CD1c-positive myeloid dendritic cell (primary cell): ENCODE results near the gene COL4A2.
"Not testable (repeated sequence)": the region's sequence is repeated elsewhere in the genome, so short reads cannot be mapped to it uniquely, and the experiment has no call there.

ENCODE experiments used
- DNase-seq: peaks from one replicate; pipeline ENCODE4 v3.0.0-alpha.2; 2016; ENCODE audit errors: extremely low spot score

COL4A2 gene

GRCh38 chr13:110438211-110438610, 131.1 kb downstream of the COL4A2 start:
- DNase-seq = no peak

GRCh38 chr13:110438776-110439175, 131.7 kb downstream of the COL4A2 start:
- DNase-seq = no peak

- DNase-seq = no peak
These were observed 134.1 kb downstream of the COL4A2 start for GRCh38 chr13:110440946-110441731.

- DNase-seq = peak; percentile 21
These were observed 136.0 kb downstream of the COL4A2 start for GRCh38 chr13:110442930-110443621.

GRCh38 chr13:110443622-110444225, 136.6 kb downstream of the COL4A2 start:
- DNase-seq = no peak

- DNase-seq = no peak
These were observed 137.2 kb downstream of the COL4A2 start for GRCh38 chr13:110444226-110444653.

- DNase-seq = peak; percentile 83
These were observed 138.1 kb downstream of the COL4A2 start for GRCh38 chr13:110445183-110445582.

- DNase-seq = peak; percentile 33
These were observed 138.9 kb downstream of the COL4A2 start for GRCh38 chr13:110445722-110446574.

GRCh38 chr13:110446575-110446890, 139.4 kb downstream of the COL4A2 start:
- DNase-seq = peak; percentile 66

GRCh38 chr13:110447058-110447511, 140.0 kb downstream of the COL4A2 start:
- DNase-seq = peak; percentile 91

GRCh38 chr13:110447801-110448200, 140.7 kb downstream of the COL4A2 start:
- no peak for DNase-seq

- DNase-seq = no peak
These were observed 141.1 kb downstream of the COL4A2 start for GRCh38 chr13:110448230-110448629.

GRCh38 chr13:110448677-110449076, 141.6 kb downstream of the COL4A2 start:
- no peak for DNase-seq

GRCh38 chr13:110449219-110450015, 142.3 kb downstream of the COL4A2 start:
- DNase-seq = peak; percentile 60

- no peak for DNase-seq
These were observed 143.2 kb downstream of the COL4A2 start for GRCh38 chr13:110450016-110450900.

- no peak for DNase-seq
These were observed 144.1 kb downstream of the COL4A2 start for GRCh38 chr13:110450941-110451730.

- not testable (repeated sequence) for DNase-seq
These were observed 146.0 kb downstream of the COL4A2 start for GRCh38 chr13:110453091-110453490.

GRCh38 chr13:110453797-110454196, 146.7 kb downstream of the COL4A2 start:
- DNase-seq = no peak

GRCh38 chr13:110454227-110454859, 147.3 kb downstream of the COL4A2 start:
- no peak for DNase-seq
